ENCODE results near the gene NPPB.

NPPB gene

DNA sequence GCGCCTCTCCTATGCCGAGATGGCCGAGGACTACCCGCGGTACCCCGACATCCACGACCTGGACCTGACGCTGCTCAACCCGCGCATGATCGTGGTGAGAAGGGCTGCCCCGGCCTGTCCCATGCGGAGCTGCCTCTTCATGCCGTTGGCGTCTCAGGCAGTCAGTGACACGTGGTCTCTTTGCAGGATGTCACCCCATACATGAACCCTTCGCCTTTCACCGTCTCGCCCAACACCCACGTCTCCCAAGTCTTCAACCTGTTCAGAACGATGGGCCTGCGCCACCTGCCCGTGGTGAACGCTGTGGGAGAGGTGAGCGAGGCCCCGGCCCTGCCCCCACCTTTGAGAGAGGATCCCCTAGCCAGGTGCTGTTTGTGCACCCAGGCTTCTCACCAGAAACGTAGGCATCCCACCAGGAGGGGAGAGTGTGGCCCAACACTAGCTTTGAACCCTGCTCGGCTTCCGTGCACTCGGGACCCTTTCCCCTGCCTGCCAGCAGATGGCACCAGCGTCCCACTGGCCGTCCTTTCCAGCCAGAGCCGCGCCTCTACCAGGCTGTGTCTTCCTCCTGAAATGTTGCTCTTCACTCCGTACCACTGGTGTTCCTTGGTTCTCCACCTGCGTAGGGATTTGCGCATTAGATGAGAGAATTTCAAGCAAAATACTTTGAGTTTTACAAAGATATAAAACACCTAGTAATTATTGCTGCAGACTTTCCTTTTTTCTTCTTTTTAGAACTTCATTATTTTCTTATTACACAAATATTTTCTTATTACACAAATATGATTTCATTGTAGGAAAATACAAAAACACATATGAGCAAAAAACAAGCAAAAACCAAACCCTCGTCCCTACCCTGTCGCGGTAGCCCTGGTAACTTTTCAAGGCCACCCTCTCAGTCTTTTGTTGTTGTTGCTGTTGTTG, 20.1 kb downstream of the NPPB start:
- Histone ChIP-seq H3K27ac (ENCODE audit: low read depth, low read length) (no peak overlapping the region), H3K56ac (ENCODE audit: low read length) (no peak overlapping the region), H3K36me3 (ENCODE audit: control insufficient read depth, insufficient read depth, low read length) (peaks cover 9% of the 10 kb centered on the region), H3K9ac (ENCODE audit: low read length) (no peak overlapping the region), H3K79me2 (ENCODE audit: control insufficient read depth, insufficient read depth, low read length) (no peaks in the 10 kb centered on the region), H4K5ac (ENCODE audit: low read length) (no peak overlapping the region), H3K4me2 (ENCODE audit: low read length) (no peak overlapping the region), H3K23ac (ENCODE audit: low read length) (no peak overlapping the region), H3K4me1 (ENCODE audit: control insufficient read depth, low read depth, low read length) (no peaks in the 10 kb centered on the region), H3K4ac (ENCODE audit: low read depth, low read length) (no peak overlapping the region), H2BK15ac (replicated peaks; ENCODE audit: low read depth) (no peak overlapping the region), H2BK120ac (ENCODE audit: low read depth, low read length) (no peak overlapping the region), H3K79me1 (ENCODE audit: low read length) (no peaks in the 10 kb centered on the region), H2AK5ac (ENCODE audit: low read length) (no peak overlapping the region), H3K4me3 (ENCODE audit: low read length) (no peak overlapping the region), H2BK5ac (ENCODE audit: low read length) (no peak overlapping the region), H4K8ac (ENCODE audit: low read depth, low read length) (no peak overlapping the region), H3K18ac (ENCODE audit: low read length) (no peak overlapping the region), H3K27me3 (ENCODE audit: insufficient read depth, low read length, poor library complexity) (no peaks in the 10 kb centered on the region)
- peak; percentile 64 for DNase-seq
- no CpG with 5 or more reads among the region's 40 CpGs for WGBS (ENCODE audit: extremely low coverage, insufficient coverage, low lambda C conversion rate)

DNA sequence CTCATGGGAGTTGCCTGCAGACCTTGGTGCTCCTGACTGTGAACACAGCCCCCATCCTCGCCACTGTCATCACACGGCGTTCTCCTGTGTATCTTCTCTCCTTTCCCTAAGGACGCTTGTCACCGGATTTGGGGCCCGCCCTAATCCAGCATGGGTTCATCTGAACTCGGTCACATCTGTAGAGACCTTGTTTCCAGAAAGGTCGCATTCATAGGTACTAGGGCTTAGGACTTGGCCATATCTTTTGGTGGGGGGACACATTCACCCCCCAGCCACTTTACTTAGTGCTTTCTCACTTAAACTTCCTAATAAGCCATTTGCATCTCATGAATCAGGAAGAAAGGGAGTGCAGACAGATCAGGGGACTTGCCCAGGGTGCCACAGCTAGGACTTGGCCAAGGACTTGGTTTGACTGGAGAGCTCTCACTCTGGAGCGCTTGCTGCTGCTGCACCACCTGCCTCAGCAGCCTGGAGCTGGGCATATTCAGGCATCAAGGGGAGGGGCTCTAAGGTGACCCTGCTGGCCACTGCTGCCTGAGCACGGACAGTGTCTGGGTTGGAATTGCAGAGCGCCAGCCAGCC, 20.9 kb downstream of the NPPB start:
- Histone ChIP-seq H3K27me3 (ENCODE audit: insufficient read depth, low read length, poor library complexity) (no peaks in the 10 kb centered on the region), H4K8ac (ENCODE audit: low read depth, low read length) (no peak overlapping the region), H4K5ac (ENCODE audit: low read length) (no peak overlapping the region), H3K56ac (ENCODE audit: low read length) (no peak overlapping the region), H3K9ac (ENCODE audit: low read length) (no peak overlapping the region), H3K4me3 (ENCODE audit: low read length) (no peak overlapping the region), H2AK5ac (ENCODE audit: low read length) (no peak overlapping the region), H3K79me1 (ENCODE audit: low read length) (no peaks in the 10 kb centered on the region), H3K79me2 (ENCODE audit: control insufficient read depth, insufficient read depth, low read length) (no peaks in the 10 kb centered on the region), H2BK5ac (ENCODE audit: low read length) (no peak overlapping the region), H3K4ac (ENCODE audit: low read depth, low read length) (no peak overlapping the region), H2BK15ac (replicated peaks; ENCODE audit: low read depth) (no peak overlapping the region), H2BK120ac (ENCODE audit: low read depth, low read length) (no peak overlapping the region), H3K36me3 (ENCODE audit: control insufficient read depth, insufficient read depth, low read length) (peaks cover 12% of the 10 kb centered on the region), H3K4me2 (ENCODE audit: low read length) (no peak overlapping the region), H3K23ac (ENCODE audit: low read length) (no peak overlapping the region), H3K27ac (ENCODE audit: low read depth, low read length) (no peak overlapping the region), H3K18ac (ENCODE audit: low read length) (no peak overlapping the region), H3K4me1 (ENCODE audit: control insufficient read depth, low read depth, low read length) (no peaks in the 10 kb centered on the region)
- no CpG with 5 or more reads among the region's 11 CpGs for WGBS (ENCODE audit: extremely low coverage, insufficient coverage, low lambda C conversion rate)
- DNase-seq: no peak

DNA sequence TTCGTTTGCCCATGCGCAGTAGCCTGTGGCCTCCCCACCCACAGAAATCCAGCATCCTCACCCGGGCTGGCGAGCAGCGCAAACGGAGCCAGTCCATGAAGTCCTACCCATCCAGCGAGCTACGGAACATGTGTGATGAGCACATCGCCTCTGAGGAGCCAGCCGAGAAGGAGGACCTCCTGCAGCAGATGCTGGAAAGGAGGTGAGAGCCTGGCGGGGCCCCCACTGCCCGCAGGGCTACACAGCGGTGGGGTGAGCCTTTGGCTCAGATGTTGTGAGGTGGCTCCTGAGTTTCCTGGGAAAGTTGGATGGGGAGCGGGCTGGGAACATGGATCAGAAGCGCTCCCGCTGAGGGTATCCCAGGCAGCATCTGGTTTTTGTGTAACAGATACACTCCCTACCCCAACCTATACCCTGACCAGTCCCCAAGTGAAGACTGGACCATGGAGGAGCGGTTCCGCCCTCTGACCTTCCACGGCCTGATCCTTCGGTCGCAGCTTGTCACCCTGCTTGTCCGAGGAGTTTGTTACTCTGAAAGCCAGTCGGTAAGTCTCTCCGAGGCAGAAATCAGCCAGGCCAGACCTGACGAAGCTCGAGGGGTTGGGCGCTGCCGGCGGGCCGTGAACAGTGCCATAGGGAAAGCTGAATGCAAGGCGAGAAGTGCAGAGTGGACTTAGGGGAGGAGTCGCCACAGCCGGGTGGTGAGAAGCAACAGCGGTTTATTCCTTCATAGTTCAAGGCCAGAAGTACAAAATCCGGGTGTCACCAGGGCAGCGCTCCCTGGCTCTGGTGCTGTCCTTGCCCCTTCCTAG, 21.6 kb downstream of the NPPB start:
- Histone ChIP-seq H3K4me3 (ENCODE audit: low read length) (no peak overlapping the region), H3K18ac (ENCODE audit: low read length) (no peak overlapping the region), H3K9ac (ENCODE audit: low read length) (no peak overlapping the region), H4K5ac (ENCODE audit: low read length) (no peak overlapping the region), H3K4me1 (ENCODE audit: control insufficient read depth, low read depth, low read length) (no peaks in the 10 kb centered on the region), H2BK5ac (ENCODE audit: low read length) (no peak overlapping the region), H3K4me2 (ENCODE audit: low read length) (no peak overlapping the region), H3K4ac (ENCODE audit: low read depth, low read length) (no peak overlapping the region), H3K36me3 (ENCODE audit: control insufficient read depth, insufficient read depth, low read length) (peaks cover 12% of the 10 kb centered on the region), H3K56ac (ENCODE audit: low read length) (no peak overlapping the region), H4K8ac (ENCODE audit: low read depth, low read length) (no peak overlapping the region), H2BK15ac (replicated peaks; ENCODE audit: low read depth) (no peak overlapping the region), H3K27ac (ENCODE audit: low read depth, low read length) (no peak overlapping the region), H2BK120ac (ENCODE audit: low read depth, low read length) (no peak overlapping the region), H3K79me2 (ENCODE audit: control insufficient read depth, insufficient read depth, low read length) (no peaks in the 10 kb centered on the region), H3K79me1 (ENCODE audit: low read length) (no peaks in the 10 kb centered on the region), H3K27me3 (ENCODE audit: insufficient read depth, low read length, poor library complexity) (no peaks in the 10 kb centered on the region), H2AK5ac (ENCODE audit: low read length) (no peak overlapping the region), H3K23ac (ENCODE audit: low read length) (no peak overlapping the region)
- DNase-seq: no peak
- no CpG with 5 or more reads among the region's 36 CpGs for WGBS (ENCODE audit: extremely low coverage, insufficient coverage, low lambda C conversion rate)

DNA sequence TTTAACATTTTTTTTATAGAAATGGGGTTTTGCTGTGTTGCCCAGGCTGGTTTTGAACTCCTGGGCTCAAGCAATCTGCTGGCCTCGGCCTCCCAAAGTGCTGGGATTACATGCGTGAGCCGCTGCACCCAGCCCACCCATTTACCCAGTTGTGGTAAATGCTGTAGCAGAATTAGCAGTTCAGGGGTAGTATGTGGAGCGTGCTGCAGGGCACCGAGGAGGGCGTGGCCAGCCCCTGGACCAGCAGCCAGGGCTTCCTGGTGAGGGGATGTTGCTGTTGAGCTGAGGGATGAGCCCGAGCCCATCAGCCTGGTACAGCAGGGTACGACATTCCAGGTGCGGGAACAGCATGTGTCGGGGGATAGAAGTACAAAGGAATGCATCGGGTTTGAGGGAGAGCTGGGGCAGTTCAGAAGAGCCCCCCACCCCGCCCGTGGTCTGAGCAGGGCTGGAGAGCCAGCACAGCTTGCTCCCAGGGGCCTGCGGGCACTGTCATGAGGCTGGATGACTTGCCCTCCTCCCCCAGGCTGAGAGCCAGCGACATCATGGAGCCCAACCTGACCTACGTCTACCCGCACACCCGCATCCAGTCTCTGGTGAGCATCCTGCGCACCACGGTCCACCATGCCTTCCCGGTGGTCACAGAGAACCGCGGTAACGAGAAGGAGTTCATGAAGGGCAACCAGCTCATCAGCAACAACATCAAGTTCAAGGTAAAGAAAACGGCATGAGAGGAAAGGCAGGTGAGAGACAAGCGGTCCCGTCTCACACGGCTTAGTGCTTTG, 23.1 kb downstream of the NPPB start:
- no peak overlapping the region for H3K27ac ChIP-seq (ENCODE audit: low read depth, low read length)
- no peaks in the 10 kb centered on the region for H3K4me1 ChIP-seq (ENCODE audit: control insufficient read depth, low read depth, low read length)
- H4K8ac ChIP-seq (ENCODE audit: low read depth, low read length): no peak overlapping the region
- no peaks in the 10 kb centered on the region for H3K79me1 ChIP-seq (ENCODE audit: low read length)
- H3K4me3 ChIP-seq (ENCODE audit: low read length): no peak overlapping the region
- DNase-seq: no peak
- H2BK5ac ChIP-seq (ENCODE audit: low read length): no peak overlapping the region
- WGBS (ENCODE audit: extremely low coverage, insufficient coverage, low lambda C conversion rate): no CpG with 5 or more reads among the region's 28 CpGs
- no peak overlapping the region for H3K4me2 ChIP-seq (ENCODE audit: low read length)
- no peak overlapping the region for H3K4ac ChIP-seq (ENCODE audit: low read depth, low read length)
- H2BK15ac ChIP-seq (replicated peaks; ENCODE audit: low read depth): no peak overlapping the region
- H3K18ac ChIP-seq (ENCODE audit: low read length): no peak overlapping the region
- H3K36me3 ChIP-seq (ENCODE audit: control insufficient read depth, insufficient read depth, low read length): peaks cover 14% of the 10 kb centered on the region
- no peak overlapping the region for H3K23ac ChIP-seq (ENCODE audit: low read length)
- no peaks in the 10 kb centered on the region for H3K79me2 ChIP-seq (ENCODE audit: control insufficient read depth, insufficient read depth, low read length)
- no peak overlapping the region for H3K9ac ChIP-seq (ENCODE audit: low read length)
- H2AK5ac ChIP-seq (ENCODE audit: low read length): no peak overlapping the region
- no peak overlapping the region for H3K56ac ChIP-seq (ENCODE audit: low read length)
- no peak overlapping the region for H4K5ac ChIP-seq (ENCODE audit: low read length)
- H2BK120ac ChIP-seq (ENCODE audit: low read depth, low read length): no peak overlapping the region
- H3K27me3 ChIP-seq (ENCODE audit: insufficient read depth, low read length, poor library complexity): no peaks in the 10 kb centered on the region

DNA sequence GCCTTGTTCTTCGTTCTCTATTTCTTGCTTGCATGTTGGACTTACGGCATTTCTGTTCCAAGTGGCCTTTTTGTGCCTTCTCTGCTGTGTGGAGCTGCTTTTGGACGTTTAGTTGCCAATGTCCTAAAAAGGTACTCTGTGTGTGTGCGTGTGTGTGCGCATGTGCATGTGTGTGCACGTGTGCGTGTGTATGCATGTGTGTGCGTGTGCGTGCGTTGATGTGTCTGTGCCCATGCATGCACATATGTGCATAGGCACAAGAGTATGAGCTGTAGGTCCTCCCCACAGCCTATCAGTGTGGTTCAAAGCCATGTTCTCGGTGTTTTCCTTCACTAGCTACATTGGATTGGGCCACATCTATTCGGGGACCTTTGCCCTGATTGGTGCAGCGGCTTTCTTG, 24.8 kb downstream of the NPPB start:
- Histone ChIP-seq H2BK5ac (ENCODE audit: low read length) (no peak overlapping the region), H3K36me3 (ENCODE audit: control insufficient read depth, insufficient read depth, low read length) (peaks cover 16% of the 10 kb centered on the region)

More for the DNA sequence above, 24.8 kb downstream of the NPPB start:
- no peak overlapping the region for H4K5ac ChIP-seq (ENCODE audit: low read length)
- H3K9ac ChIP-seq (ENCODE audit: low read length): no peak overlapping the region
- no peak overlapping the region for H3K56ac ChIP-seq (ENCODE audit: low read length)
- H3K4me2 ChIP-seq (ENCODE audit: low read length): no peak overlapping the region
- no CpG with 5 or more reads among the region's 13 CpGs for WGBS (ENCODE audit: extremely low coverage, insufficient coverage, low lambda C conversion rate)
- no peak overlapping the region for H2BK15ac ChIP-seq (replicated peaks; ENCODE audit: low read depth)
- no peak overlapping the region for H2AK5ac ChIP-seq (ENCODE audit: low read length)
- no peaks in the 10 kb centered on the region for H3K4me1 ChIP-seq (ENCODE audit: control insufficient read depth, low read depth, low read length)
- no peak overlapping the region for H3K27ac ChIP-seq (ENCODE audit: low read depth, low read length)
- H3K18ac ChIP-seq (ENCODE audit: low read length): no peak overlapping the region
- no peaks in the 10 kb centered on the region for H3K27me3 ChIP-seq (ENCODE audit: insufficient read depth, low read length, poor library complexity)
- no peaks in the 10 kb centered on the region for H3K79me2 ChIP-seq (ENCODE audit: control insufficient read depth, insufficient read depth, low read length)
- no peaks in the 10 kb centered on the region for H3K79me1 ChIP-seq (ENCODE audit: low read length)
- no peak for DNase-seq
- no peak overlapping the region for H2BK120ac ChIP-seq (ENCODE audit: low read depth, low read length)
- H3K4ac ChIP-seq (ENCODE audit: low read depth, low read length): no peak overlapping the region
- no peak overlapping the region for H3K23ac ChIP-seq (ENCODE audit: low read length)
- H3K4me3 ChIP-seq (ENCODE audit: low read length): no peak overlapping the region
- no peak overlapping the region for H4K8ac ChIP-seq (ENCODE audit: low read depth, low read length)
